Keratinocyte (primary cell): ENCODE data around the gene FASTKD2. TPM values are rescaled to one million over a fixed set of nuclear protein-coding genes. Genes with fewer than 3 reads are reported as not detected.

ENCODE experiments used
- DNase-seq: peaks from one replicate; pipeline ENCODE4 v3.0.0-alpha.2; 2011; ENCODE audit warnings: low read depth, missing footprints, low spot score
- FAIRE-seq: peaks from 2 replicates; lab custom pipeline; 2011; peaks lifted over from hg19 to GRCh38; lab: Jason Lieb, UNC
- H2AFZ ChIP-seq: 2 replicates; pipeline ENCODE4 v1.6.0; 2012; ENCODE audit warnings: low read length, control low read depth, inconsistent platforms; ENCODE audit not compliant: control insufficient read depth
- H3K27ac ChIP-seq: 2 replicates; pipeline ENCODE4 v1.5.1; 2011; ENCODE audit warnings: low read length; ENCODE audit not compliant: control insufficient read depth, insufficient read depth
- H3K27me3 ChIP-seq: 3 replicates; pipeline ENCODE4 v1.6.0; 2011; ENCODE audit warnings: low read length; ENCODE audit not compliant: control insufficient read depth, insufficient read depth; ENCODE audit errors: extremely low read depth
- H3K36me3 ChIP-seq, 2 experiments: 2 replicates in 1 of 2; 3 replicates in 1 of 2; pipeline ENCODE4 v1.5.1; 2011; ENCODE audit warnings: low read length in 2 of 2, mild to moderate bottlenecking in 1 of 2; ENCODE audit not compliant: control insufficient read depth in 2 of 2, insufficient read depth in 2 of 2; ENCODE audit errors: extremely low read depth in 1 of 2
- H3K4me1 ChIP-seq: 3 replicates; pipeline ENCODE4 v1.5.1; 2011; ENCODE audit warnings: low read length; ENCODE audit not compliant: control insufficient read depth, insufficient read depth; ENCODE audit errors: extremely low read depth
- H3K4me2 ChIP-seq: 3 replicates; pipeline ENCODE4 v1.6.0; 2011; ENCODE audit warnings: low read depth, low read length; ENCODE audit not compliant: control insufficient read depth, insufficient read depth; ENCODE audit errors: extremely low read depth
- H3K4me3 ChIP-seq, 3 experiments: fragments of 200-600 bp in 1 of 3; sonication (generic) in 1 of 3; 2 replicates in 2 of 3; 3 replicates in 1 of 3; pipeline ENCODE4 v1.5.1; 2011 to 2016; ENCODE audit warnings: low read length in 3 of 3, mild to moderate bottlenecking in 3 of 3, control low read depth in 2 of 3, inconsistent platforms in 1 of 3, low read depth in 1 of 3, mixed read lengths in 1 of 3, mixed run types in 1 of 3, moderate library complexity in 1 of 3; ENCODE audit not compliant: control insufficient read depth in 2 of 3, insufficient read depth in 2 of 3; ENCODE audit errors: extremely low read depth in 1 of 3
- H3K79me2 ChIP-seq: 2 replicates; pipeline ENCODE4 v1.6.0; 2012; ENCODE audit warnings: low read length; ENCODE audit not compliant: control insufficient read depth, insufficient read depth
- H3K9ac ChIP-seq: 3 replicates; pipeline ENCODE4 v1.6.0; 2011; ENCODE audit warnings: low read length; ENCODE audit not compliant: control insufficient read depth, insufficient read depth; ENCODE audit errors: extremely low read depth
- H3K9me1 ChIP-seq: 3 replicates; pipeline ENCODE4 v1.6.0; 2011; ENCODE audit warnings: low read length; ENCODE audit not compliant: control insufficient read depth, insufficient read depth; ENCODE audit errors: extremely low read depth
- H3K9me3 ChIP-seq: 2 replicates; pipeline ENCODE4 v1.5.1; 2012; ENCODE audit warnings: low read depth, low read length; ENCODE audit not compliant: control insufficient read depth
- H4K20me1 ChIP-seq: 3 replicates; pipeline ENCODE4 v1.6.0; 2011; ENCODE audit warnings: low read length; ENCODE audit not compliant: control insufficient read depth, insufficient read depth; ENCODE audit errors: extremely low read depth
- CTCF ChIP-seq, 3 experiments: IDR thresholded peaks in 1 of 3; conservative IDR thresholded peaks in 1 of 3; optimal IDR thresholded peaks in 1 of 3; 2 replicates in 2 of 3; 3 replicates in 1 of 3; pipeline versions ENCODE3 to v1.5.1; 2011; ENCODE audit warnings: low read length in 3 of 3, mild to moderate bottlenecking in 3 of 3, moderate library complexity in 2 of 3, control low read depth in 1 of 3, inconsistent platforms in 1 of 3; ENCODE audit not compliant: insufficient read depth in 2 of 3; ENCODE audit errors: extremely low read depth in 1 of 3
- EZH2 ChIP-seq: IDR thresholded peaks from one replicate; pipeline ENCODE4 v1.6.1; 2012; ENCODE audit warnings: inconsistent platforms, mild to moderate bottlenecking, low read length, moderate library complexity
- dilution Hi-C: fragments of 300-500 bp; cut with MboI; formaldehyde crosslinking; loops from one replicate; pipeline ENCODE4 v1.7.0; 2020; ENCODE audit warnings: low sequenced_read_pairs; ENCODE audit not compliant: extremely low pct_ligation_motif_present
- polyA plus RNA-seq, 5 experiments: library from polyadenylated mRNA; depleted of rRNA in 3 of 5; stranded (reverse) in 3 of 5; stranded (forward) in 1 of 5; unstranded in 1 of 5; fragments of >200 nt; gene quantifications; 1 replicate in 1 of 5; 2 replicates in 3 of 5; 3 replicates in 1 of 5; pipeline versions ENCODE4 v1.2.1 to v1.2.3, GENCODE V29; 2011 to 2012; ENCODE audit warnings: missing spikeins in 2 of 5, low read depth in 1 of 5, low replicate concordance in 1 of 5

Gene FASTKD2
- polyA plus RNA-seq, 1 donor (not counting 4 experiments of a cell fraction or from before 2014, with no cell fraction given), result 51.1 TPM

- no peak overlapping the region for H3K27ac ChIP-seq
- no peaks in the 10 kb centered on the region for H3K9me1 ChIP-seq
- TF ChIP-seq EZH2 (no peak), CTCF (optimal IDR thresholded peaks at IDR 0.05 in 1 of 3, IDR thresholded peaks at IDR 0.05 in 1 of 3, conservative IDR thresholded peaks at IDR 0.05 in 1 of 3; ENCODE audit: extremely low read depth in 1 of 3, insufficient read depth in 2 of 3, low read length in 3 of 3) (no peak)
- no peaks in the 10 kb centered on the region for H3K36me3 ChIP-seq
- H3K27me3 ChIP-seq, result no peaks in the 10 kb centered on the region
- DNase-seq, result no peak
- no peaks in the 10 kb centered on the region for H3K9me3 ChIP-seq
- H2AFZ ChIP-seq, result no peak overlapping the region
- H3K9ac ChIP-seq, result no peak overlapping the region
- H3K4me1 ChIP-seq, result no peaks in the 10 kb centered on the region
- FAIRE-seq, result no peak
- H3K4me3 ChIP-seq, result no peak overlapping the region
- dilution Hi-C loops, result no loop called here
- no peaks in the 10 kb centered on the region for H3K79me2 ChIP-seq
- H4K20me1 ChIP-seq, result no peaks in the 10 kb centered on the region
- H3K4me2 ChIP-seq, result no peak overlapping the region
Measured at GRCh38 chr2:206740800-206741199, 24.6 kb upstream of the FASTKD2 start.

GRCh38 chr2:206756816-206757215 lies 8.6 kb upstream of the FASTKD2 start:
- DNase-seq (no peak), FAIRE-seq (no peak)
- H3K4me2 ChIP-seq, result no peak overlapping the region
- dilution Hi-C loops, result no loop called here
- no peaks in the 10 kb centered on the region for H3K79me2 ChIP-seq
- no peaks in the 10 kb centered on the region for H3K27me3 ChIP-seq
- H4K20me1 ChIP-seq, result no peaks in the 10 kb centered on the region
- H3K4me3 ChIP-seq, result no peak overlapping the region
- no peaks in the 10 kb centered on the region for H3K36me3 ChIP-seq
- no peak overlapping the region for H3K9ac ChIP-seq
- no peak overlapping the region for H3K27ac ChIP-seq
- H3K9me1 ChIP-seq, result no peaks in the 10 kb centered on the region
- H2AFZ ChIP-seq, result no peak overlapping the region
- H3K9me3 ChIP-seq, result no peaks in the 10 kb centered on the region
- no peaks in the 10 kb centered on the region for H3K4me1 ChIP-seq
- no peak for TF ChIP-seq CTCF (optimal IDR thresholded peaks at IDR 0.05 in 1 of 3, IDR thresholded peaks at IDR 0.05 in 1 of 3, conservative IDR thresholded peaks at IDR 0.05 in 1 of 3; ENCODE audit: extremely low read depth in 1 of 3, insufficient read depth in 2 of 3, low read length in 3 of 3)
- no peak for TF ChIP-seq EZH2
